Choroid plexus epithelial cell (primary cell): ENCODE measurements around the gene HES6.

Source experiments
- DNase-seq: peaks from one replicate; pipeline ENCODE4 v3.0.0-alpha.2; 2010; ENCODE audit warnings: low read depth
- H3K4me3 ChIP-seq: 2 replicates; pipeline ENCODE4 v1.5.1; 2011; ENCODE audit warnings: low read depth, mild to moderate bottlenecking, control low read depth, low read length, moderate library complexity
- CTCF ChIP-seq: conservative IDR thresholded peaks from 2 replicates; pipeline ENCODE4 v1.5.1; 2011; ENCODE audit warnings: low read depth, mild to moderate bottlenecking, control low read depth, inconsistent platforms, low read length, moderate library complexity

HES6 gene

GRCh38 chr2:238271061-238271554, 31.3 kb upstream of the HES6 start:
- no peak for DNase-seq
- TF ChIP-seq CTCF: no peak
- no peak overlapping the region for H3K4me3 ChIP-seq

GRCh38 chr2:238270606-238271005, 30.8 kb upstream of the HES6 start:
- no peak for DNase-seq
- no peak for TF ChIP-seq CTCF
- no peak overlapping the region for H3K4me3 ChIP-seq

- no peak overlapping the region for H3K4me3 ChIP-seq
- TF ChIP-seq CTCF: no peak
- DNase-seq: no peak
Observed at GRCh38 chr2:238269741-238270140, 29.9 kb upstream of the HES6 start.

- TF ChIP-seq CTCF: no peak
- DNase-seq: no peak
- no peak overlapping the region for H3K4me3 ChIP-seq
Observed at GRCh38 chr2:238267884-238268680, 28.2 kb upstream of the HES6 start.

GRCh38 chr2:238267341-238267710, 27.5 kb upstream of the HES6 start:
- no peak for TF ChIP-seq CTCF
- no peak overlapping the region for H3K4me3 ChIP-seq
- no peak for DNase-seq

- DNase-seq: no peak
- no peak for TF ChIP-seq CTCF
- no peak overlapping the region for H3K4me3 ChIP-seq
Observed at GRCh38 chr2:238265605-238266004, 25.8 kb upstream of the HES6 start.

GRCh38 chr2:238264072-238264460, 24.2 kb upstream of the HES6 start:
- TF ChIP-seq CTCF: no peak
- no peak overlapping the region for H3K4me3 ChIP-seq
- DNase-seq: no peak
